COR-L47 (cell line): ENCODE measurements around the gene HLA-DOA.

ENCODE experiments used
- DNase-seq: peaks from one replicate; lab custom pipeline; 2025; lab: John Stamatoyannopoulos, UW

The HLA-DOA gene

GRCh38 chr6:32963866-32964265 is 45.5 kb downstream of the HLA-DOA start:
- DNase-seq: no peak

GRCh38 chr6:32962213-32962826 is 47.1 kb downstream of the HLA-DOA start:
- no peak for DNase-seq

GRCh38 chr6:32960563-32960962 is 48.8 kb downstream of the HLA-DOA start:
- no peak for DNase-seq

- DNase-seq: no peak
These were observed 53.2 kb downstream of the HLA-DOA start for GRCh38 chr6:32956176-32956575.

- DNase-seq: no peak
These were observed 54.2 kb downstream of the HLA-DOA start for GRCh38 chr6:32954986-32955802.

- DNase-seq: no peak
These were observed 55.1 kb downstream of the HLA-DOA start for GRCh38 chr6:32954267-32954666.
